MCF 10A (cell line): ENCODE data around the gene MIER1. TPM values are rescaled to one million over a fixed set of nuclear protein-coding genes. Genes with fewer than 3 reads are reported as not detected.

Source experiments
- Bru-seq: library from RNA; stranded (reverse); fragments of 400-500 nt; gene quantifications from one replicate; lab custom pipeline; 2021; lab: Mats Ljungman, UMichigan
- BruChase-seq, 2 experiments: library from RNA; stranded (reverse); fragments of 400-500 nt; gene quantifications; one replicate each; lab custom pipeline; 2021; lab: Mats Ljungman, UMichigan
- BruUV-seq: library from RNA; stranded (reverse); fragments of 400-500 nt; replicated peaks from 2 replicates; lab custom pipeline; 2021; lab: Mats Ljungman, UMichigan
- CTCF ChIA-PET: fragments of 300-600 bp; sonication (Branson Sonifier 250); formaldehyde crosslinking; extraction: SDS; loops from one replicate; lab custom pipeline; 2021; ENCODE audit warnings: antibody characterized with exemption, inconsistent platforms; lab: Yijun Ruan, JAX
- POLR2A ChIA-PET: fragments of 300-600, 350-650 bp; sonication (Branson Sonifier 250); formaldehyde crosslinking; extraction: SDS; loops from one replicate; lab custom pipeline; 2020; ENCODE audit warnings: antibody characterized with exemption, inconsistent platforms; lab: Yijun Ruan, JAX
- DNase-seq: peaks from one replicate; pipeline ENCODE4 v3.0.0-alpha.2; 2018; ENCODE audit not compliant: unreplicated experiment
- H3K27ac Mint-ChIP-seq: one replicate; pipeline ENCODE4 v1.8.0; 2022; ENCODE audit warnings: mild to moderate bottlenecking, low read depth, mixed read lengths; ENCODE audit not compliant: unreplicated experiment
- H3K27me3 Mint-ChIP-seq: one replicate; pipeline ENCODE4 v1.8.0; 2022; ENCODE audit warnings: mixed read lengths; ENCODE audit not compliant: insufficient read depth, unreplicated experiment
- H3K36me3 Mint-ChIP-seq: one replicate; pipeline ENCODE4 v1.8.0; 2022; ENCODE audit warnings: mild to moderate bottlenecking, moderate library complexity, mixed read lengths; ENCODE audit not compliant: insufficient read depth, unreplicated experiment
- H3K4me1 Mint-ChIP-seq: one replicate; pipeline ENCODE4 v1.8.0; 2022; ENCODE audit warnings: mixed read lengths; ENCODE audit not compliant: insufficient read depth, unreplicated experiment
- H3K4me3 Mint-ChIP-seq: one replicate; pipeline ENCODE4 v1.8.0; 2022; ENCODE audit warnings: mild to moderate bottlenecking, moderate library complexity, mixed read lengths; ENCODE audit not compliant: unreplicated experiment
- H3K9me3 Mint-ChIP-seq: one replicate; pipeline ENCODE4 v1.8.0; 2022; ENCODE audit warnings: mixed read lengths; ENCODE audit not compliant: unreplicated experiment
- CTCF ChIP-seq: fragments of 200-600 bp; IDR thresholded peaks from one replicate; pipeline ENCODE4 v1.8.0; 2022; ENCODE audit warnings: antibody characterized with exemption, mild to moderate bottlenecking; ENCODE audit not compliant: unreplicated experiment
- intact Hi-C: fragments of 100-400 bp; cut with micrococcal nuclease; formaldehyde crosslinking; loops from 2 replicates; pipeline ENCODE4 v1.14.1; 2022
- long read RNA-seq: library from polyadenylated mRNA; stranded (forward); transcript quantifications from one replicate; pipeline ENCODE4 v2.0.0, GENCODE V29; 2022
- total RNA-seq: library from RNA; stranded (reverse); gene quantifications from 2 replicates; pipeline ENCODE4 v1.2.3, GENCODE V29; 2022

Gene MIER1
- total RNA-seq (32.1 and 36.5 TPM in 2 replicates), Bru-seq, nascent RNA (percentile 95 among the genes with signal in this experiment), BruChase-seq, experiment 1, labeled RNA remaining after a 6-hour chase (percentile 83 among the genes with signal in this experiment), BruChase-seq, experiment 2, labeled RNA remaining after a 2-hour chase (percentile 95 among the genes with signal in this experiment)
- long read RNA-seq, full-length matches to known transcripts = 24 of 38 reads
- long read RNA-seq, partial matches to known transcripts = 3 of 38 reads
- long read RNA-seq, other reads (novel, unspliced or antisense) = 11 of 38 reads

DNA sequence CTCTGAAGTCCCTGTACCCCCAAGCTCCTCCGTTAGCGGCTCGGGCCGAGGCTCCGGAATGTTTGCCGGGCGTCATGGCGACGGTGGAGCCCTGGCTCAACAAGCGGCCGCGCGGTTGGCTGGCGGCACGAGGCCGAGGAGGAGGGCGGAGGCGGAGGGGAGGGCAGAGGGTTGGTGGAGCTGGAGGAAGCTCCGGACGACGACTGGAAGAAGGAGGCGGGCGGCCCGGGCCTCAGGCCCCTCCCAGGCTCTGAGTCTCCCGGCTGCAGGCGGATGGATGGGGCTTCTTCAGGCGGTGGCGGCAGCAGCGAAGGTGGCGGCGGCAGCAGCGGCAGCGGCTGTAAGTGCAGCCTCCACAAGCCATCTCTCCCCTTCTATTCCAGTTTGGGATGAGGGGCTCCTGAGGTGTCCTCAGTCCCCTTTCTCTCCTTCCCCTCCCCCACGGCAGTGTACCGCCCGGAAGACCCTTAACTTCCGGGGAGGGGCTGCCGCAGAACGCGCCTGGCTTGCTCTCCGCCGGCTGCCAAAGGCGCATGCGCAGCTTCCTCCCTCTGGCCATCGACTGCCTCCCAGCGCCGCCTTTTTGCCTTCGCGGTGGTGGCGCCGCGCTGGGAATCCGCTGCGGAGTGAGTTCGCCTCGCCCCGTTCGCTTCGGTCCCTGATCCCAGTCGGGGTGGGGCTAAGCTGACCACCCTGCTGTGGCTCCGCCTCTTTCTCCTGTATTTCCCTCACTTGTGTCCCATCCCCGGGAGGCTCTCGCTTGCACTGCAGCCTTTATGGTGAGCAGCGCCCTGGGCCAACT is at the start of gene MIER1, which contains the start of gene DNAI4:
Gene MIER1, plus strand, starts transcription at position 235 of the 802 bp plus-strand sequence. Its CDS starts 39 bp downstream, at position 274.
Gene DNAI4, minus strand, starts transcription at position 101 of the 802 bp plus-strand sequence. Its CDS starts 25 bp downstream, at position 76.
- Mint-ChIP-seq H3K9me3 (no peaks in the 10 kb centered on the region), H3K4me3 (peak within 1 kb of the TSS; percentile 95), H3K4me1 (peaks cover 43% of the 10 kb centered on the region), H3K27ac (peak within 1 kb of the TSS; percentile 96), H3K36me3 (peaks cover 20% of the 10 kb centered on the region), H3K27me3 (no peaks in the 10 kb centered on the region)
- ChIA-PET CTCF (interaction anchor here (0.5 to 1.8 kb wide), 6 partner anchors 9 to 1877 kb away, joined by 3 to 4 read pairs (median 3); no protein-coding TSS in a partner anchor), POLR2A (interaction anchor here (0.6 to 3.2 kb wide), 23 partner anchors 7 to 1572 kb away, joined by 3 to 76 read pairs (median 4); partner anchors contain the start of gene SLC35D1)
- no TSS peak for BruUV-seq
- peak; percentile 99 for DNase-seq
- intact Hi-C loops = loop anchor here (1.0 to 10.0 kb wide), 3 partner anchors 127 to 650 kb away; partner anchors contain the start of gene SLC35D1
- TF ChIP-seq CTCF = no peak

DNA sequence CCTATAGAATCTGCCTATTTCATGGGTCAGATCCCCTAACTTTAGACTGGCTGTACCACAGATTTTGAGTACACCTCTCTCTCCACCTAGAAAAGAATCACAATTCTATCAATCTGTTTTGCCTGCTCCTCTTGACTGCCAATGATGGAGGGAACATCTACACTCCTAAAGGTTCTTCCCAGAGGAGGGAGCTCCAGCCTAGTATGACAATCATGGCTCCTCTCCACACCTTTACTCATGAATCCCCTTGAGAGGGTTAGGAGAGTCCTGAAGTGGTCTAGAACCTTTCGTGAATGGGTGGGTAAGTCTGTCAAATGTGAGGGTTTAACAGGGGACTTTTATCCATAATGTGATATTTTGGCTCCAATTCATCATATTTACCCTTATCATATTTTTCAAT is 48.1 kb upstream of the MIER1 start:
- BruUV-seq = no TSS peak

GRCh38 chr1:66889030-66889429 is 35.8 kb upstream of the MIER1 start:
- Mint-ChIP-seq H3K36me3 (no peaks in the 10 kb centered on the region), H3K4me3 (no peak overlapping the region), H3K27ac (no peak overlapping the region), H3K4me1 (no peaks in the 10 kb centered on the region), H3K27me3 (no peaks in the 10 kb centered on the region), H3K9me3 (no peaks in the 10 kb centered on the region)
- no TSS peak for BruUV-seq
- TF ChIP-seq CTCF = no peak
- POLR2A ChIA-PET = no interaction called here
- intact Hi-C loops = no loop called here
- CTCF ChIA-PET = no interaction called here
- no peak for DNase-seq

More for the DNA sequence above, 48.1 kb upstream of the MIER1 start:
- intact Hi-C loops = no loop called here
- Mint-ChIP-seq H3K4me3 (no peak overlapping the region), H3K27ac (no peak overlapping the region), H3K9me3 (peaks cover 23% of the 10 kb centered on the region), H3K27me3 (no peaks in the 10 kb centered on the region), H3K36me3 (no peaks in the 10 kb centered on the region), H3K4me1 (no peaks in the 10 kb centered on the region)
- CTCF ChIA-PET = no interaction called here
- DNase-seq = no peak
- no peak for TF ChIP-seq CTCF
- POLR2A ChIA-PET = no interaction called here

GRCh38 chr1:66890621-66891020 is 34.2 kb upstream of the MIER1 start:
- TF ChIP-seq CTCF = no peak
- DNase-seq = no peak
- Mint-ChIP-seq H3K9me3 (no peaks in the 10 kb centered on the region), H3K27ac (no peak overlapping the region), H3K4me1 (no peaks in the 10 kb centered on the region), H3K36me3 (no peaks in the 10 kb centered on the region), H3K27me3 (no peaks in the 10 kb centered on the region), H3K4me3 (no peak overlapping the region)
- intact Hi-C loops = no loop called here
- ChIA-PET CTCF (no interaction called here), POLR2A (no interaction called here)
- no TSS peak for BruUV-seq
